SU-DHL-6 (cell line): Measurements from ENCODE around the gene GZMH.

Experiments used
- H2AFZ ChIP-seq: fragments of 200-600 bp; sonication (generic); 2 replicates; pipeline ENCODE4 v1.6.1; 2014; ENCODE audit warnings: low read depth, mild to moderate bottlenecking, moderate library complexity, mixed read lengths, antibody characterized with exemption, low read length; ENCODE audit not compliant: severe bottlenecking
- H3F3A ChIP-seq: fragments of 200-600 bp; shearing (Covaris generic); 2 replicates; pipeline ENCODE4 v1.6.0; 2016; ENCODE audit warnings: antibody characterized with exemption, mild to moderate bottlenecking; ENCODE audit not compliant: insufficient read depth
- H3K27ac ChIP-seq: fragments of 200-600 bp; sonication (generic); 2 replicates; pipeline ENCODE4 v1.5.1; 2016; ENCODE audit warnings: low read depth, mild to moderate bottlenecking, low read length, moderate library complexity, mixed read lengths
- H3K27me3 ChIP-seq: fragments of 200-600 bp; sonication (generic), shearing (Covaris generic); 2 replicates; pipeline ENCODE4 v1.6.0; 2014; ENCODE audit warnings: mild to moderate bottlenecking, low read length
- H3K36me3 ChIP-seq: fragments of 200-600 bp; sonication (generic); 2 replicates; pipeline ENCODE4 v1.6.1; 2014; ENCODE audit warnings: mild to moderate bottlenecking, low read length, mixed read lengths
- H3K4me2 ChIP-seq: fragments of 300-600, 200-600 bp; shearing (Covaris generic), sonication (generic); 2 replicates; pipeline ENCODE4 v1.6.0; 2014; ENCODE audit warnings: low read length, low read depth, mild to moderate bottlenecking; ENCODE audit not compliant: poor library complexity, severe bottlenecking
- H3K4me3 ChIP-seq: fragments of 200-600 bp; sonication (generic); 2 replicates; pipeline ENCODE4 v1.5.1; 2014; ENCODE audit warnings: antibody characterized with exemption, low read length, mild to moderate bottlenecking, mixed read lengths; ENCODE audit not compliant: insufficient read depth, poor library complexity, severe bottlenecking
- H3K79me2 ChIP-seq: fragments of 200-600 bp; sonication (generic); 2 replicates; pipeline ENCODE4 v1.6.1; 2014; ENCODE audit warnings: mild to moderate bottlenecking, low read length, moderate library complexity; ENCODE audit not compliant: insufficient read depth
- H3K9ac ChIP-seq: fragments of 200-600 bp; sonication (generic); 2 replicates; pipeline ENCODE4 v1.7.0; 2014; ENCODE audit warnings: mild to moderate bottlenecking, low read length
- H3K9me2 ChIP-seq: fragments of 200-600 bp; sonication (generic); replicated peaks from 2 replicates; pipeline ENCODE4 v1.6.1; 2014; ENCODE audit warnings: low read length; ENCODE audit not compliant: insufficient read depth
- H3K9me3 ChIP-seq: fragments of 200-600 bp; sonication (generic); 2 replicates; pipeline ENCODE4 v1.6.1; 2014; ENCODE audit warnings: low read length, mixed read lengths; ENCODE audit not compliant: insufficient read depth
- H4K20me1 ChIP-seq: fragments of 200-600 bp; sonication (generic); 2 replicates; pipeline ENCODE4 v1.6.1; 2014; ENCODE audit warnings: low read depth, mild to moderate bottlenecking, antibody characterized with exemption, low read length, moderate library complexity, mixed read lengths
- EZH2phosphoT487 ChIP-seq: fragments of 200-600 bp; sonication (generic), shearing (Covaris generic); conservative IDR thresholded peaks from 2 replicates; pipeline ENCODE4 v1.6.1; 2018; ENCODE audit warnings: mild to moderate bottlenecking, antibody characterized with exemption, low read length, moderate library complexity, mixed read lengths
- TF ChIP-seq, protein P1 (sequence below): fragments of 200-600 bp; sonication (generic); IDR thresholded peaks from one replicate; pipeline ENCODE4 v1.5.1; 2017; ENCODE audit warnings: antibody characterized with exemption, mild to moderate bottlenecking, low read length, moderate library complexity; ENCODE audit not compliant: insufficient read depth, poor library complexity, severe bottlenecking

GZMH gene

DNA sequence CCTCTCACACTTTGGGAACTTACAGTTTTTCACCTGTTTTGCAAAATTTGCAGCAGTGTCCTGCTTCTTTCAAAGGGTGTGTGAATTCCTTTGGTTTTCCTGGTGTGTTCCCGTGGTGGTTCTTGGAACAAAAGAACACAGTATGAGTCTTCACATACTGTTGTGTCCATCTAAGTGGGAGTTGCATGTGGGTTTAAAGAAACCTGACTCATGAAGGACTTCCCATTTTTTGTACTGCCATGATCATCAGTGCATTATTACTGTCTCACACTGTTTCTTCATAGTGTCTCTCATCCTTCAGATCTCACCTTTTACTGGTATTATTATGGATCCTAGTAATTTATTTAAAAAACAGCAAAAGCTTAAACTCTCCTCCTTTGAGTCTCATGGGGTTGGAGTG lies 3.8 kb upstream of the GZMH start:
- Histone ChIP-seq H4K20me1 (no peaks in the 10 kb centered on the region), H3K9me2 (no peaks in the 10 kb centered on the region), H3K27ac (no peak overlapping the region), H3K9me3 (no peaks in the 10 kb centered on the region), H3F3A (no peaks in the 10 kb centered on the region), H2AFZ (no peak overlapping the region), H3K4me2 (no peak overlapping the region), H3K4me3 (no peak overlapping the region), H3K9ac (no peak overlapping the region), H3K36me3 (no peaks in the 10 kb centered on the region), H3K79me2 (no peaks in the 10 kb centered on the region), H3K27me3 (no peaks in the 10 kb centered on the region)
- TF ChIP-seq, protein P1, sequence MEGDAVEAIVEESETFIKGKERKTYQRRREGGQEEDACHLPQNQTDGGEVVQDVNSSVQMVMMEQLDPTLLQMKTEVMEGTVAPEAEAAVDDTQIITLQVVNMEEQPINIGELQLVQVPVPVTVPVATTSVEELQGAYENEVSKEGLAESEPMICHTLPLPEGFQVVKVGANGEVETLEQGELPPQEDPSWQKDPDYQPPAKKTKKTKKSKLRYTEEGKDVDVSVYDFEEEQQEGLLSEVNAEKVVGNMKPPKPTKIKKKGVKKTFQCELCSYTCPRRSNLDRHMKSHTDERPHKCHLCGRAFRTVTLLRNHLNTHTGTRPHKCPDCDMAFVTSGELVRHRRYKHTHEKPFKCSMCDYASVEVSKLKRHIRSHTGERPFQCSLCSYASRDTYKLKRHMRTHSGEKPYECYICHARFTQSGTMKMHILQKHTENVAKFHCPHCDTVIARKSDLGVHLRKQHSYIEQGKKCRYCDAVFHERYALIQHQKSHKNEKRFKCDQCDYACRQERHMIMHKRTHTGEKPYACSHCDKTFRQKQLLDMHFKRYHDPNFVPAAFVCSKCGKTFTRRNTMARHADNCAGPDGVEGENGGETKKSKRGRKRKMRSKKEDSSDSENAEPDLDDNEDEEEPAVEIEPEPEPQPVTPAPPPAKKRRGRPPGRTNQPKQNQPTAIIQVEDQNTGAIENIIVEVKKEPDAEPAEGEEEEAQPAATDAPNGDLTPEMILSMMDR = no peak
- no peak for TF ChIP-seq EZH2phosphoT487

DNA sequence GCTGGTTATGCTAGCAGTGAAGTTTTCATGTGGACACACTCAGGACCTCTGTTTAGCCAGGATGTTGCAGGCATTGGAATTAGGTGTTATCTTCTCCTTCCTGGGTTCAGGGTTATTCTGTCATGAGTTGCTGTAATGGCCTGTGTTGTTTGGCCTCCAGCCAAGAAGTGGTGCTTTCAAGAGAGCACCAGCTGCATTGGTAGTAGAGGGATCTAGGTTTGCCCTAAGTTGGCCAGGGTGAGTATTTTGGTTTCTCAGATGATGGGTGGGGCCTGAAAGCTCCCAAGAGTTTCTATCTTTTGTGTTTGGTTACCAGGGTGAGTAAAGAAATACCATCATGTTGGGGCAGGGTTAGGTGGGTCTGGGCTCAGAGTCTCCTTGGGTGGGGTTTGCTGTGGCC lies 2.7 kb upstream of the GZMH start:
- no peak overlapping the region for H3K4me2 ChIP-seq
- H3F3A ChIP-seq = no peaks in the 10 kb centered on the region
- H3K27ac ChIP-seq = no peak overlapping the region
- H3K79me2 ChIP-seq = no peaks in the 10 kb centered on the region
- H3K27me3 ChIP-seq = no peaks in the 10 kb centered on the region
- H4K20me1 ChIP-seq = no peaks in the 10 kb centered on the region
- H3K4me3 ChIP-seq = no peak overlapping the region
- TF ChIP-seq EZH2phosphoT487 = no peak
- TF ChIP-seq, protein P1 = no peak
- no peak overlapping the region for H3K9ac ChIP-seq
- no peaks in the 10 kb centered on the region for H3K36me3 ChIP-seq
- H3K9me3 ChIP-seq = no peaks in the 10 kb centered on the region
- no peaks in the 10 kb centered on the region for H3K9me2 ChIP-seq
- H2AFZ ChIP-seq = no peak overlapping the region

DNA sequence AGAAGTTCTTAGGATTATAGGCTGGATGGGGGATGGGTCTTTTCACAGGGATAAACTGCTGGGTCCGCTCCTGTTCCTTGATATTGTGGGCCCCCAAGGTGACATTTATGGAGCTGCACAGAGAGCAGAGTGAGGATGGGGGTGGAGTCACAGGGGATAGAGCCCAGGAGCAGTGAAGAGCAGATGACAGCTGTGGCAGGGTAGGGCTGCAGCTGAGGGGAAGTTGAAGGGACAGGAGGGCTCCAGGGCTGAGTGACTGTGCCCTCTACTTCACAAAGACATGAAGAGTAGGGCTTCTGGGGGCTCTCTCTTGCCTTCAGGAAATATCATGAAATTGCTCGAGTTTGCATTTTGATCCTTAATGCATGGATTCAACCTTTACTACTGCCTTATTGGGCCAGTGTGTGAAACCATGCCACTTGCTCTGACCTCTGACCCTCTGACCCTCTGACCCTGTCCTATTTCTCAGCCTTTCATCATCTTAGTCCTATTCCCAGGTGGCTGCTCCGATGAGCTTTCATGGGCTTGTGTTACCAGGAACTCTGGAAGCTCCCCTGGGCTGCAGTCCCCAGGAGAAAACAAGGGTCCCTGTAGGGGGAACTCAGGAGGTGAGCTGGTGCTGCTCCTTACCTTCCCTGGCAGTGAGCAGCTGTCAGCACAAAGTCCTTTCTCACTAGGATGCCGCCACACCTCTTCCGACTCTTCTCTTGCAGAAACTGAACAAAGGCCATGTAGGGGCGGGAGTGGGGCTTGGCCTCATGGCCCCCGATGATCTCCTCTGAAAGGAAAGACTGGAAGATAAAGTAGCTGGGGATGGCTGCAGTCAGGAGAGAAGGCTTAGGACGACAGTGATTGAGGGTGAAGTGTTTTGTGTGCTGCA lies 1.6 kb downstream of the GZMH start:
- no peaks in the 10 kb centered on the region for H3K27me3 ChIP-seq
- H3K79me2 ChIP-seq = no peaks in the 10 kb centered on the region
- H3K9me3 ChIP-seq = no peaks in the 10 kb centered on the region
- no peaks in the 10 kb centered on the region for H3F3A ChIP-seq
- TF ChIP-seq EZH2phosphoT487 = no peak
- TF ChIP-seq, protein P1 = no peak
- no peaks in the 10 kb centered on the region for H3K9me2 ChIP-seq
- H3K9ac ChIP-seq = no peak overlapping the region
- no peaks in the 10 kb centered on the region for H3K36me3 ChIP-seq
- no peak overlapping the region for H3K4me3 ChIP-seq
- H3K27ac ChIP-seq = no peak overlapping the region
- H3K4me2 ChIP-seq = no peak overlapping the region
- no peak overlapping the region for H2AFZ ChIP-seq
- no peaks in the 10 kb centered on the region for H4K20me1 ChIP-seq
